Bronchial epithelial cell (primary cell): ENCODE data around the gene C1QB. TPM values are rescaled to one million over a fixed set of nuclear protein-coding genes. Genes with fewer than 3 reads are reported as not detected.

Experiments used
- DNase-seq: peaks from one replicate; pipeline ENCODE4 v3.0.0-alpha.2; 2010; ENCODE audit warnings: low read depth
- FAIRE-seq: peaks from 2 replicates; lab custom pipeline; 2011; peaks lifted over from hg19 to GRCh38; lab: Jason Lieb, UNC
- H3K27me3 ChIP-seq: 2 replicates; pipeline ENCODE4 v1.5.1; 2011; ENCODE audit warnings: low read length; ENCODE audit not compliant: control insufficient read depth, insufficient read depth
- H3K36me3 ChIP-seq: 2 replicates; pipeline ENCODE4 v1.5.1; 2011; ENCODE audit warnings: low read length; ENCODE audit not compliant: control insufficient read depth, insufficient read depth
- H3K4me3 ChIP-seq: 2 replicates; pipeline ENCODE4 v1.5.1; 2011; ENCODE audit warnings: mild to moderate bottlenecking, low read depth, low read length, control low read depth
- CTCF ChIP-seq: IDR thresholded peaks from 2 replicates; pipeline ENCODE4 v1.5.1; 2011; ENCODE audit warnings: mild to moderate bottlenecking, moderate library complexity, low read length, control low read depth, inconsistent platforms; ENCODE audit not compliant: insufficient read depth, severe bottlenecking
- total RNA-seq: library from RNA; depleted of rRNA; stranded (reverse); fragments of >200 nt; gene quantifications from 2 replicates; pipeline ENCODE4 v1.2.1, GENCODE V29; 2014

The C1QB gene
- total RNA-seq, 1 donor from 2014 or later, result not detected

- no peak for DNase-seq
- H3K4me3 ChIP-seq, result no peak overlapping the region
- no peaks in the 10 kb centered on the region for H3K27me3 ChIP-seq
- no peak for FAIRE-seq
- TF ChIP-seq CTCF, result no peak
- no peaks in the 10 kb centered on the region for H3K36me3 ChIP-seq
These were observed 55.7 kb downstream of the C1QB start for GRCh38 chr1:22708777-22709176.

DNA sequence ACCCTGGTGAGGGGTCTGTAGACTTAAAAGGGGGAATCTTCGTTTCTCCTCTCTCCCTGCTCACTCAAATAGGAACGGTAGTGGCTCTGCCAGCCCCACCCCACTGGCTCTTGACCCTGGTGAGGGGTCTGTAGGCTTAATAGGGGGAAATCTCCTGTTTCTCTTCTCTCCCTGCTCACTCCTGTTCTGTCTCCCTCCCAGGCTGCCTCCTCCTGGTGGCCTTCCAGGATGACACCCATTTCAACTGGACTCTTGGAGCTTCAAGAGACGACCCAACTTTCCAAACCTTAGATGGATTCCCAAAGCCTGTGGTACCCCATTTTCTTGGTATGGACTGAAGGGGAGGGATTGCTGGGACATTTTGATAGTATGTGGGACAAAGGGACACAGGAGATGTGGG is 56.2 kb downstream of the C1QB start:
- Histone ChIP-seq H3K36me3 (no peaks in the 10 kb centered on the region), H3K27me3 (no peaks in the 10 kb centered on the region), H3K4me3 (no peak overlapping the region)
- DNase-seq (no peak), FAIRE-seq (no peak)
- TF ChIP-seq CTCF, result peak; percentile 14

- no peak for TF ChIP-seq CTCF
- peaks cover 3% of the 10 kb centered on the region for H3K36me3 ChIP-seq
- DNase-seq (peak; percentile 7), FAIRE-seq (no peak)
- peak overlapping the region; percentile 57 for H3K4me3 ChIP-seq
- no peaks in the 10 kb centered on the region for H3K27me3 ChIP-seq
These were observed 57.1 kb downstream of the C1QB start for GRCh38 chr1:22709891-22710700.

GRCh38 chr1:22710701-22711049 is 57.6 kb downstream of the C1QB start, which contains the start of gene EPHB2:
EPHB2 (plus strand) TSS chr1:22710839; CDS start chr1:22710983, 144 bp downstream.
- H3K27me3 ChIP-seq, result no peaks in the 10 kb centered on the region
- H3K4me3 ChIP-seq, result peak within 1 kb of the TSS; percentile 57
- DNase-seq, result no peak

DNA sequence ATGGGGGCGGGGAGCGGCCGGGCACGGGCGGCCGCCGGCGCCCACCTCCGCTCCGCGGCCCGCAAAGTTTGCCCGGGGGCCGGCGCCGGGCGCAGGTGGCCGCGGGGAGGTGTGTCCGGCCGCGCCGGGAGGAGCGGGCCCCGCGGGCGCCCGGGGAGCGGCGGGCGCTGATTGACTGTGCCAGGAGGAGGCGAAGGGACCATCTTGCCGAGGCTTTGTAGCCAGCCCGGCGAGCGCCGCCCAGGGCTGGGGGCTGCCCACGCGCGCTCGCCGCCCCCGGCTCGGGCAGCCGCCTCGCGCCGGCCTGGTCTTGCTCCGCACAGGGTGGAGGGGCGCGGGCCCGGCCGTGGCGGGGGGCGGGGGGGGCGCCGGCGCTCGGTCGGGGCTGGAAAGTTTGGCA is 58.0 kb downstream of the C1QB start:
- Histone ChIP-seq H3K36me3 (peaks cover 3% of the 10 kb centered on the region), H3K4me3 (peak overlapping the region; percentile 57), H3K27me3 (no peaks in the 10 kb centered on the region)
- no peak for FAIRE-seq
- no peak for TF ChIP-seq CTCF
- no peak for DNase-seq

More at GRCh38 chr1:22710701-22711049, 57.6 kb downstream of the C1QB start, which contains the start of gene EPHB2:
- TF ChIP-seq CTCF, result no peak
- no peak for FAIRE-seq
- H3K36me3 ChIP-seq, result peaks cover 3% of the 10 kb centered on the region

Other genes with a start within 250 kb of the C1QB start
- 7.4 and 9.9 TPM in 2 replicates for gene ZBTB40, start 201.4 kb upstream of the C1QB start, total RNA-seq
- not detected in 2 replicates for gene EPHA8, start 89.7 kb upstream of the C1QB start, total RNA-seq
- not detected in 2 replicates for gene C1QA, start 16.6 kb upstream of the C1QB start, total RNA-seq
- gene C1QC, start 9.6 kb upstream of the C1QB start, total RNA-seq, result not detected in 2 replicates
- 10.0 and 16.4 TPM in 2 replicates for gene EPHB2, start 57.6 kb downstream of the C1QB start, total RNA-seq